CMK (cell line): ENCODE results near the gene FETUB.
"Not testable (repeated sequence)": the region's sequence is repeated elsewhere in the genome, so short reads cannot be mapped to it uniquely, and the experiment has no call there.

Experiments
- DNase-seq: peaks from one replicate; pipeline ENCODE4 v3.0.0-alpha.2; 2010; ENCODE audit warnings: low read depth

Gene FETUB

GRCh38 chr3:186679151-186679550, 39.0 kb downstream of the FETUB start:
- no peak for DNase-seq

- no peak for DNase-seq
Observed at GRCh38 chr3:186680869-186681268, 40.7 kb downstream of the FETUB start.

- no peak for DNase-seq
Observed at GRCh38 chr3:186682812-186683211, 42.6 kb downstream of the FETUB start.

GRCh38 chr3:186683979-186684378, 43.8 kb downstream of the FETUB start:
- DNase-seq = no peak

GRCh38 chr3:186686475-186686874, 46.3 kb downstream of the FETUB start:
- DNase-seq = not testable (repeated sequence)

- DNase-seq = no peak
Observed at GRCh38 chr3:186687120-186687651, 47.0 kb downstream of the FETUB start.

- not testable (repeated sequence) for DNase-seq
Observed at GRCh38 chr3:186690304-186690703, 50.1 kb downstream of the FETUB start.

GRCh38 chr3:186691676-186692075, 51.5 kb downstream of the FETUB start:
- DNase-seq = no peak

GRCh38 chr3:186693843-186694242, 53.6 kb downstream of the FETUB start:
- no peak for DNase-seq

GRCh38 chr3:186694288-186695032, 54.3 kb downstream of the FETUB start:
- no peak for DNase-seq

- DNase-seq = no peak
Observed at GRCh38 chr3:186696522-186696921, 56.3 kb downstream of the FETUB start.

GRCh38 chr3:186697510-186697909, 57.3 kb downstream of the FETUB start:
- DNase-seq = no peak

- no peak for DNase-seq
Observed at GRCh38 chr3:186700267-186700666, 60.1 kb downstream of the FETUB start.

- DNase-seq = not testable (repeated sequence)
Observed at GRCh38 chr3:186702451-186702850, 62.3 kb downstream of the FETUB start.
